Neural cell (in vitro differentiated cells): ENCODE measurements around the gene XPNPEP2. TPM values are rescaled to one million over a fixed set of nuclear protein-coding genes. Genes with fewer than 3 reads are reported as not detected.

Experiments used
- H2AFZ ChIP-seq: fragments of 200-600, 300-800 bp; sonication (generic), shearing (Covaris generic); 2 replicates; pipeline ENCODE4 v1.6.0; 2014; ENCODE audit warnings: low read depth, mild to moderate bottlenecking, antibody characterized with exemption, low read length, moderate library complexity
- H3F3A ChIP-seq: fragments of 200-600 bp; shearing (Covaris generic); 2 replicates; pipeline ENCODE4 v1.6.1; 2016; ENCODE audit warnings: mild to moderate bottlenecking, moderate library complexity, mixed read lengths, antibody characterized with exemption, low read length; ENCODE audit not compliant: insufficient read depth, poor library complexity, severe bottlenecking
- H3K27ac ChIP-seq: fragments of 200-600, 300-800 bp; sonication (generic), shearing (Covaris generic); 2 replicates; pipeline ENCODE4 v1.5.1; 2014; ENCODE audit warnings: mild to moderate bottlenecking, low read length, moderate library complexity
- H3K27me3 ChIP-seq: fragments of 300-800, 200-600 bp; sonication (generic), shearing (Covaris generic); 2 replicates; pipeline ENCODE4 v1.6.0; 2014; ENCODE audit warnings: mild to moderate bottlenecking, low read depth, low read length, moderate library complexity; ENCODE audit not compliant: insufficient read depth
- H3K36me3 ChIP-seq: fragments of 300-800, 200-600 bp; sonication (generic), shearing (Covaris generic); 2 replicates; pipeline ENCODE4 v1.5.1; 2014; ENCODE audit warnings: mild to moderate bottlenecking, antibody characterized with exemption, low read length, moderate library complexity; ENCODE audit not compliant: insufficient read depth
- H3K4me2 ChIP-seq: fragments of 300-800, 200-600 bp; sonication (generic), shearing (Covaris generic); 2 replicates; pipeline ENCODE4 v1.6.0; 2014; ENCODE audit warnings: mild to moderate bottlenecking, low read length
- H3K4me3 ChIP-seq: fragments of 300-800, 200-600 bp; sonication (generic), shearing (Covaris generic); 2 replicates; pipeline ENCODE4 v1.5.1; 2014; ENCODE audit warnings: mild to moderate bottlenecking, low read length, moderate library complexity
- H3K79me2 ChIP-seq: fragments of 200-600 bp; shearing (Covaris generic); replicated peaks from 2 replicates; pipeline ENCODE4 v1.6.0; 2014; ENCODE audit warnings: mild to moderate bottlenecking, low read length, moderate library complexity; ENCODE audit not compliant: insufficient read depth
- H3K9ac ChIP-seq: fragments of 300-800, 200-600 bp; sonication (generic), shearing (Covaris generic); 2 replicates; pipeline ENCODE4 v1.6.1; 2016; ENCODE audit warnings: mild to moderate bottlenecking, low read length, mixed read lengths
- H3K9me2 ChIP-seq: fragments of 200-600 bp; shearing (Covaris generic); 2 replicates; pipeline ENCODE4 v1.6.1; 2016; ENCODE audit warnings: mild to moderate bottlenecking, low read length, mixed read lengths; ENCODE audit not compliant: insufficient read depth
- H3K9me3 ChIP-seq: fragments of 200-600, 300-800 bp; sonication (generic), shearing (Covaris generic); 2 replicates; pipeline ENCODE4 v1.6.1; 2016; ENCODE audit warnings: mild to moderate bottlenecking, mixed run types, low read length, moderate library complexity, mixed read lengths
- H4K20me1 ChIP-seq: fragments of 200-600 bp; shearing (Covaris generic); 2 replicates; pipeline ENCODE4 v1.6.1; 2016; ENCODE audit warnings: mild to moderate bottlenecking, mixed run types; ENCODE audit not compliant: insufficient read depth
- CTCF ChIP-seq: fragments of 450-650 bp; IDR thresholded peaks from 2 replicates; pipeline ENCODE4 v1.5.1; 2014; ENCODE audit warnings: antibody characterized with exemption, mild to moderate bottlenecking, moderate library complexity; ENCODE audit not compliant: poor library complexity, severe bottlenecking
- EP300 ChIP-seq: fragments of 450-650 bp; conservative IDR thresholded peaks from 2 replicates; pipeline ENCODE4 v1.6.1; 2014; ENCODE audit warnings: antibody characterized with exemption, mild to moderate bottlenecking, moderate library complexity; ENCODE audit not compliant: poor library complexity, severe bottlenecking
- EZH2 ChIP-seq: fragments of 200-600, 300-800 bp; shearing (Covaris generic), sonication (generic); IDR thresholded peaks from 2 replicates; pipeline ENCODE4 v1.6.1; 2014; ENCODE audit warnings: antibody characterized with exemption, low read length, borderline replicate concordance, mild to moderate bottlenecking; ENCODE audit not compliant: insufficient read depth, poor library complexity, severe bottlenecking
- MXI1 ChIP-seq: fragments of 450-650 bp; conservative IDR thresholded peaks from 2 replicates; pipeline ENCODE4 v1.6.1; 2014; ENCODE audit warnings: antibody characterized with exemption, mild to moderate bottlenecking; ENCODE audit not compliant: poor library complexity, severe bottlenecking
- POLR2AphosphoS5 ChIP-seq: IDR thresholded peaks from 2 replicates; pipeline ENCODE4 v1.6.1; 2012
- RAD21 ChIP-seq: fragments of 450-650 bp; conservative IDR thresholded peaks from 2 replicates; pipeline ENCODE4 v1.6.1; 2014; ENCODE audit warnings: antibody characterized with exemption, mild to moderate bottlenecking, moderate library complexity
- REST ChIP-seq: IDR thresholded peaks from 2 replicates; pipeline ENCODE4 v1.6.1; 2012; ENCODE audit warnings: borderline replicate concordance
- SMC3 ChIP-seq: fragments of 450-650 bp; conservative IDR thresholded peaks from 2 replicates; pipeline ENCODE4 v1.6.1; 2014; ENCODE audit warnings: antibody characterized with exemption, mild to moderate bottlenecking, moderate library complexity; ENCODE audit not compliant: poor library complexity
- TAF1 ChIP-seq: IDR thresholded peaks from 2 replicates; pipeline ENCODE4 v1.6.1; 2012; ENCODE audit warnings: low read depth
- polyA plus RNA-seq: library from polyadenylated mRNA; depleted of rRNA; stranded (reverse); fragments of >200 nt; gene quantifications from 2 replicates; pipeline ENCODE4 v1.2.3, GENCODE V29; 2014

The XPNPEP2 gene
- polyA plus RNA-seq, 1 donor from 2014 or later = not detected

GRCh38 chrX:129726307-129727111 is 12.3 kb upstream of the XPNPEP2 start:
- no peak for TF ChIP-seq MXI1
- peak; percentile 85 for TF ChIP-seq SMC3
- TF ChIP-seq EP300 = no peak
- no peak for TF ChIP-seq POLR2AphosphoS5
- TF ChIP-seq TAF1 = no peak
- peak; percentile 73 for TF ChIP-seq CTCF
- TF ChIP-seq RAD21 = peak; percentile 77
- no peak for TF ChIP-seq EZH2
- no peak for TF ChIP-seq REST
- H4K20me1 ChIP-seq = no peaks in the 10 kb centered on the region
- H2AFZ ChIP-seq = no peak overlapping the region
- H3F3A ChIP-seq = no peaks in the 10 kb centered on the region
- no peaks in the 10 kb centered on the region for H3K9me3 ChIP-seq
- no peaks in the 10 kb centered on the region for H3K27me3 ChIP-seq
- H3K4me3 ChIP-seq = no peak overlapping the region
- H3K79me2 ChIP-seq = no peaks in the 10 kb centered on the region
- no peak overlapping the region for H3K4me2 ChIP-seq
- H3K9me2 ChIP-seq = no peaks in the 10 kb centered on the region
- no peak overlapping the region for H3K27ac ChIP-seq
- no peaks in the 10 kb centered on the region for H3K36me3 ChIP-seq
- H3K9ac ChIP-seq = no peak overlapping the region

GRCh38 chrX:129728061-129728460 is 10.7 kb upstream of the XPNPEP2 start:
- Histone ChIP-seq H3K27ac (no peak overlapping the region), H4K20me1 (no peaks in the 10 kb centered on the region), H3F3A (no peaks in the 10 kb centered on the region), H2AFZ (no peak overlapping the region), H3K4me2 (no peak overlapping the region), H3K4me3 (no peak overlapping the region), H3K9ac (no peak overlapping the region), H3K36me3 (no peaks in the 10 kb centered on the region), H3K9me3 (no peaks in the 10 kb centered on the region), H3K79me2 (no peaks in the 10 kb centered on the region), H3K27me3 (no peaks in the 10 kb centered on the region), H3K9me2 (no peaks in the 10 kb centered on the region)
- no peak for TF ChIP-seq RAD21
- TF ChIP-seq TAF1 = no peak
- no peak for TF ChIP-seq SMC3
- no peak for TF ChIP-seq EZH2
- TF ChIP-seq MXI1 = no peak
- TF ChIP-seq REST = no peak
- TF ChIP-seq EP300 = no peak
